ENCODE data around the gene ALPK1. TPM values are rescaled to one million over a fixed set of nuclear protein-coding genes. Genes with fewer than 3 reads are reported as not detected.
"Not testable (repeated sequence)": the region's sequence is repeated elsewhere in the genome, so short reads cannot be mapped to it uniquely, and the experiment has no call there.

The ALPK1 gene
- total and polyA plus RNA-seq, 2 donors = 14.5 to 16.6 TPM

DNA sequence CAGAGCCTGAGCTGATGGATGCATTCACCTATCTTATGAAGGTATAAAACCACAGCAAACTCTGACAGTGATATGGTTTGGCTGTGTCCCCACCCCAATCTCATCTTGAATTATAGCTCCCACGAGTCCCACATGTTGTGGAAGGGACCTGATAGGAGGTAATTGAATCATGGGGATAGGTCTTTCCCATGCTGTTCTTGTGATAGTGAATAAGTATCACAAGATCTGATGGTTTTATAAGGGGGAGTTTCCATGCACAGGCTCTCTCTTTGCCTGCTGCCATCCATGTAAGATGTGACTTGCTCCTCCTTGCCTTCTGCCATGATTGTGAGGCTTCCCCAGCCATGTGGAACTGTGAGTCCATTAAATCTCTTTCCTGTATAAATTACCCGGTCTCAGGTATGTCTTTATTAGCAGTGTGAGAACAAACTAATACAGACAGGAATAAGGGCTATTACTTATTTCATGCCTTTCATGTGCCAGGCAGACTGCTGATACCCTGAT, 15.2 kb upstream of the ALPK1 start:
- H3K27ac ChIP-seq (ENCODE audit: low read depth in 1 of 2, low read length in 1 of 2); H3K27me3 ChIP-seq (ENCODE audit: control insufficient read depth in 2 of 2, insufficient read depth in 1 of 2, low read length in 1 of 2); H3K4me3 ChIP-seq (ENCODE audit: low read length in 2 of 2); DNase-seq (ENCODE audit: low read depth in 6 of 9, low spot score in 9 of 9): not testable (repeated sequence)
- Histone ChIP-seq H3K9me3 (ENCODE audit: control insufficient read depth in 2 of 2, insufficient read depth in 1 of 2, low read length in 1 of 2) (peaks cover 0 to 12% of the 10 kb centered on the region in 2 donors), H3K4me1 (ENCODE audit: control insufficient read depth in 2 of 2, insufficient read depth in 2 of 2, low read length in 2 of 2) (peaks cover 7 to 25% of the 10 kb centered on the region in 2 donors), H3K36me3 (ENCODE audit: control insufficient read depth in 2 of 2, insufficient read depth in 2 of 2, low read length in 1 of 2) (peaks cover 7 to 26% of the 10 kb centered on the region in 2 donors)
- 99% methylated on average over 2 of the region's 2 CpGs for WGBS

DNA sequence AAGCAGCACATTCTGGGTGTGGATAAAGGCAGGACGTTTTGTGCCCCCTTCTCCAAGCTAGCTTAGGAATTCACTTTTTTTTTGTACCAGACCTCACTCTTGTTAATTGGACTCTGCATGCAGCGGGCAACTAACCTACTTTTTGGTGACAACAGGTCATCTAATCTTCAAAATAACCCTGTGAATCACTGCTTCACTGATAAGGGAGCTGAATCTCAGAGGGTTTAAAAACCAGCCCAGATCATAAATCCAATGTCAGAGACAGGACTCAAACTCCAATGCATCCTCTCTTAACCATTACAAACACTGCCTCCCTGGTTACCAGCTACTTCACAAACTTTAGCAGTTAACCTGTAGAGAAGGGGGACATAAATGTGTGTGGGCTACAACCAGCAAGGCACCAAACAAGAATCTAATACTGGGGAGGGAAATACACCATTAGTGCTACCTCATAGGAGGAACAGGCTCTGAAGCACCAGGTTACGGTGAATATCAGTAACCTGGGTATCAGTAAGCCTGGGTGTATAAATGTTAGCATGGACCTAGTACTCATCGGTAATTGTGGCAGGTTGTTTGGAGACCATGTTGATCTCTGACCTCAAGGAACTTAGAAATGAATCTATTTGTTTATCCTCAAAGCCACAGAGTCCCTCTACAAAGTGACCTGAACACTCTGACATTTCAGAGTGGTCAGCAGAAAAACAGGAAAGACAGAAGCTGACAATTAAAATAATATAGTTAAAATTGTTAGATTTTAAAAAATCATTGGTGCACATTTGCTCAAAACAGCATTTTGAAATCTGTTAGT, 14.1 kb upstream of the ALPK1 start:
- no peak overlapping the region for H3K4me3 ChIP-seq (ENCODE audit: low read length in 2 of 2)
- 97% methylated on average over 4 of the region's 4 CpGs for WGBS
- H3K27ac ChIP-seq (ENCODE audit: low read depth in 1 of 2, low read length in 1 of 2) = no peak overlapping the region
- no peaks in the 10 kb centered on the region for H3K27me3 ChIP-seq (ENCODE audit: control insufficient read depth in 2 of 2, insufficient read depth in 1 of 2, low read length in 1 of 2)
- no peak for DNase-seq (ENCODE audit: low read depth in 6 of 9, low spot score in 9 of 9)
- peaks cover 4 to 18% of the 10 kb centered on the region in 2 donors for H3K36me3 ChIP-seq (ENCODE audit: control insufficient read depth in 2 of 2, insufficient read depth in 2 of 2, low read length in 1 of 2)
- H3K4me1 ChIP-seq (ENCODE audit: control insufficient read depth in 2 of 2, insufficient read depth in 2 of 2, low read length in 2 of 2) = peaks cover 14 to 34% of the 10 kb centered on the region in 2 donors
- peaks cover 0 to 17% of the 10 kb centered on the region in 2 donors for H3K9me3 ChIP-seq (ENCODE audit: control insufficient read depth in 2 of 2, insufficient read depth in 1 of 2, low read length in 1 of 2)

DNA sequence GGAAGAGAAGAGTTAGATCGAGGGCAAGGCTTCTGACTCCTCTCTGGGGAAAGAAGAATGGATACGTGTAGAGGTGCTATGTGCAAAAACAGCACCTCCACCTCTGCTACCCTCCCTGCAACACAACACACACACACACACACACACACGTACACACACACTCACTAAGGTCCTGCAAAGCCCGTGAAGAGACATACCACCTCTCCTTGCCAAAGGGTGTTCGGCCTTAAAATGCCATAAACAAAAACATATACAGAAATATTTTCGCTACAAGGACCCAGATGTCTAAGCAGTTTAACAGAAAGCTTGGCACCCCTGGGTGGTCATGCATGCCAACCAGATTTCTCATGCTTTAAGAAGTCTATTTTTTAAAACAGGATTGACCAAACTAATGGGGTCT, 13.0 kb upstream of the ALPK1 start:
- 11% methylated on average over 6 of the region's 6 CpGs for WGBS
- H3K4me1 ChIP-seq (ENCODE audit: control insufficient read depth in 2 of 2, insufficient read depth in 2 of 2, low read length in 2 of 2) = peaks cover 14 to 34% of the 10 kb centered on the region in 2 donors

DNA sequence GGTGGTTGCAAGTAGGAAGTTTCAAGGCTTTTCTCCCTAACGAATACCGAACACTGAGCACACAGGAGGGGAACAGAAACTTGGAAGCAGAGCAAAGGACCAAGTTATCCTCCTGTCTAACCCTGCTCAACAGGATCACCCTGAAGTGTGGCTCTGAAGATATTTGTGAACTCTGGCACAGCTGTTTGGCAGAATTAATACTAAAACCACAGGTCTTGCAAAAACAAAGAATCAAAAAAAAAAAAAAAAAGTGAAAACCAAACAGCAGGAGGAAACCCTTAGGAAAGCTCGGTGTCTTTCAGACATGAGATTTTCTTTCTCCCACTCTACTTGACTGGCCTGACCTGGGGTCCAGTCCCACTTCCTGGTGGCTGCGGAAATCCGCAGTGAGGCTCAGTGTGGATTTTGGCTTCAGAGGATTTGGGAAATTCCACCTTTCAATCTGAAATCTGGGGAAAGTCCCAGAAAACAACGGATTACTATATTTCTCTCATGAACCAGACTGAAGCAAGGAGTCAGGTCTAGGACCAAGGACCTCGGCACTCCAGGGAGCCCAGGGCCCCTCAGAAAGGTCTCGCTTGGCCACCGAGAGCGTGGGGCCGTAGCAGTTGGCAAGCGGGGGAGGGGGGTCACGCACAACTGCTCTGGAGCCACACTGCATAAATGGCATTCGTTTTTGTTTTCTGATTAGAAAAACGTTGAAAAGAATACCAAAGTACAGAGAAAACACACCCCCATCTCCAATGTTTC, 12.3 kb upstream of the ALPK1 start:
- H3K36me3 ChIP-seq (ENCODE audit: control insufficient read depth in 2 of 2, insufficient read depth in 2 of 2, low read length in 1 of 2) = peaks cover 4 to 16% of the 10 kb centered on the region in 2 donors
- no peaks in the 10 kb centered on the region for H3K27me3 ChIP-seq (ENCODE audit: control insufficient read depth in 2 of 2, insufficient read depth in 1 of 2, low read length in 1 of 2)
- H3K4me3 ChIP-seq (ENCODE audit: low read length in 2 of 2) = peak overlapping the region; percentile 76 to 82
- peaks cover 0 to 17% of the 10 kb centered on the region in 2 donors for H3K9me3 ChIP-seq (ENCODE audit: control insufficient read depth in 2 of 2, insufficient read depth in 1 of 2, low read length in 1 of 2)
- under 1% methylated on average over 15 of the region's 15 CpGs for WGBS
- H3K4me1 ChIP-seq (ENCODE audit: control insufficient read depth in 2 of 2, insufficient read depth in 2 of 2, low read length in 2 of 2) = peaks cover 14 to 36% of the 10 kb centered on the region in 2 donors
- peak in 1 of 9 donors; percentile 54 for DNase-seq (ENCODE audit: low read depth in 6 of 9, low spot score in 9 of 9)
- H3K27ac ChIP-seq (ENCODE audit: low read depth in 1 of 2, low read length in 1 of 2) = peak overlapping the region; percentile 64 to 79

More for the DNA sequence above, 13.0 kb upstream of the ALPK1 start:
- H3K27ac ChIP-seq (ENCODE audit: low read depth in 1 of 2, low read length in 1 of 2) = peak overlapping the region in 1 of 2 donors; percentile 79
- peaks cover 0 to 17% of the 10 kb centered on the region in 2 donors for H3K9me3 ChIP-seq (ENCODE audit: control insufficient read depth in 2 of 2, insufficient read depth in 1 of 2, low read length in 1 of 2)
- H3K27me3 ChIP-seq (ENCODE audit: control insufficient read depth in 2 of 2, insufficient read depth in 1 of 2, low read length in 1 of 2) = no peaks in the 10 kb centered on the region
- H3K4me3 ChIP-seq (ENCODE audit: low read length in 2 of 2) = peak overlapping the region; percentile 76 to 82
- peaks cover 4 to 16% of the 10 kb centered on the region in 2 donors for H3K36me3 ChIP-seq (ENCODE audit: control insufficient read depth in 2 of 2, insufficient read depth in 2 of 2, low read length in 1 of 2)
- peak in 1 of 9 donors; percentile 41 for DNase-seq (ENCODE audit: low read depth in 6 of 9, low spot score in 9 of 9)

DNA sequence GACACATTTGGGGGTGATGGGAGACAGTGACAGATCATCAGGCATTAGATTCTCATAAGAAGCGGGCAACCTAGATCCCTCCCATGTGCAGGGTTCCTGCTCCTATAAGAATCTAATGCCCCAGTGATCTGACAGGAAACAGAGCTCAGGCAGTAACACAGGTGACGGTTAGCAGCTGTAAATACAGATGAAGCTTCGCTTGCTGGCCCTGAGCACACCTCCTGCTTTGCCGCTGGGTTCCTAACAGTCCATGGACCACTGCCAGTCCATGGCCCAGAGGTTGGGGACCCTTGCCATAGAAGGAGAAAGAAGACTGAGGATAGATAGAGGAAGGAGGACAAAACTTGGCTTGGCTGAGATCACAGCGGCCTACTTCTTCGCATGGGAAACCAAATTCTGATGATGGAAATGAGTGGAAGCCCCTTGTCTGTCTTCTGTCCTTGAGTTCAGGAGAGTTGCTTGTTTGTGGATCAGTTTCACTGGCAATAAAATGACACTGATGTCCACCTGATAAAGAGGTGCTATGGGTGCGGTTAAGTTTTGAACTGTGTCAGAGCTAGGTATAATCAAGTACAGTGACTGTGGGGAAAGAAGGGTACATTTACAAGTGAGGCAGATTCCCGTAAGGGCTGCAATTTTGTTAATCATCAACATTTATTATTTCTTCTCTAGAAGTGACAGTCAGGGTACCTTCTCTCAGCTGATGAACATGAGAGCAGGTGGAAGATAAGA, 9.7 kb upstream of the ALPK1 start:
- Histone ChIP-seq H3K27ac (ENCODE audit: low read depth in 1 of 2, low read length in 1 of 2) (peak overlapping the region; percentile 65 to 81), H3K27me3 (ENCODE audit: control insufficient read depth in 2 of 2, insufficient read depth in 1 of 2, low read length in 1 of 2) (no peaks in the 10 kb centered on the region), H3K4me1 (ENCODE audit: control insufficient read depth in 2 of 2, insufficient read depth in 2 of 2, low read length in 2 of 2) (peaks cover 14 to 34% of the 10 kb centered on the region in 2 donors), H3K36me3 (ENCODE audit: control insufficient read depth in 2 of 2, insufficient read depth in 2 of 2, low read length in 1 of 2) (peaks cover 4 to 6% of the 10 kb centered on the region in 2 donors), H3K4me3 (ENCODE audit: low read length in 2 of 2) (no peak overlapping the region), H3K9me3 (ENCODE audit: control insufficient read depth in 2 of 2, insufficient read depth in 1 of 2, low read length in 1 of 2) (peaks cover 0 to 16% of the 10 kb centered on the region in 2 donors)
- 85% methylated on average over 8 of the region's 8 CpGs for WGBS
- DNase-seq (ENCODE audit: low read depth in 6 of 9, low spot score in 9 of 9) = peak in 1 of 9 donors; percentile 65

DNA sequence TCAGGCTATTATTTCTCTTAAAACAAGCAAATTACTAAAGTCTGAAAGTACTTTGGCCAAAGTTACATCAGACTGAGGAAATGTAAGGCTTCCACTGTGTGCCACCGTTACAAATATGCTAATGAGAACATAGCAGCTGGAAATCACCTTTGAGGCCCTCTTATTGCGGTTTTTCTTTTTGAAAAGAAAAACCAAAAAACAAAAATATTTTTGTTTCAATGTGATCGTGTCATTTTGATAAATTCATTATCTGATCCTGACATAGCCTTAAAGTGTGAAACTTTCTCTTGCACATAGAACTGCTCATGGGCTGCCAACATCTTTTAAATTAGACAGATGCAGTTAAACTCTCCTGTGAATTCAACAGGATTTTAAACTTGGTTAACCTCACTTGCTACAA, 8.7 kb upstream of the ALPK1 start:
- WGBS = 18% methylated on average over 3 of the region's 3 CpGs
- Histone ChIP-seq H3K4me1 (ENCODE audit: control insufficient read depth in 2 of 2, insufficient read depth in 2 of 2, low read length in 2 of 2) (peaks cover 14 to 31% of the 10 kb centered on the region in 2 donors), H3K9me3 (ENCODE audit: control insufficient read depth in 2 of 2, insufficient read depth in 1 of 2, low read length in 1 of 2) (peaks cover 0 to 12% of the 10 kb centered on the region in 2 donors), H3K27ac (ENCODE audit: low read depth in 1 of 2, low read length in 1 of 2) (peak overlapping the region in 1 of 2 donors; percentile 81), H3K27me3 (ENCODE audit: control insufficient read depth in 2 of 2, insufficient read depth in 1 of 2, low read length in 1 of 2) (no peaks in the 10 kb centered on the region), H3K36me3 (ENCODE audit: control insufficient read depth in 2 of 2, insufficient read depth in 2 of 2, low read length in 1 of 2) (no peaks in the 10 kb centered on the region), H3K4me3 (ENCODE audit: low read length in 2 of 2) (no peak overlapping the region)
- DNase-seq (ENCODE audit: low read depth in 6 of 9, low spot score in 9 of 9) = peak in 1 of 9 donors; percentile 67

DNA sequence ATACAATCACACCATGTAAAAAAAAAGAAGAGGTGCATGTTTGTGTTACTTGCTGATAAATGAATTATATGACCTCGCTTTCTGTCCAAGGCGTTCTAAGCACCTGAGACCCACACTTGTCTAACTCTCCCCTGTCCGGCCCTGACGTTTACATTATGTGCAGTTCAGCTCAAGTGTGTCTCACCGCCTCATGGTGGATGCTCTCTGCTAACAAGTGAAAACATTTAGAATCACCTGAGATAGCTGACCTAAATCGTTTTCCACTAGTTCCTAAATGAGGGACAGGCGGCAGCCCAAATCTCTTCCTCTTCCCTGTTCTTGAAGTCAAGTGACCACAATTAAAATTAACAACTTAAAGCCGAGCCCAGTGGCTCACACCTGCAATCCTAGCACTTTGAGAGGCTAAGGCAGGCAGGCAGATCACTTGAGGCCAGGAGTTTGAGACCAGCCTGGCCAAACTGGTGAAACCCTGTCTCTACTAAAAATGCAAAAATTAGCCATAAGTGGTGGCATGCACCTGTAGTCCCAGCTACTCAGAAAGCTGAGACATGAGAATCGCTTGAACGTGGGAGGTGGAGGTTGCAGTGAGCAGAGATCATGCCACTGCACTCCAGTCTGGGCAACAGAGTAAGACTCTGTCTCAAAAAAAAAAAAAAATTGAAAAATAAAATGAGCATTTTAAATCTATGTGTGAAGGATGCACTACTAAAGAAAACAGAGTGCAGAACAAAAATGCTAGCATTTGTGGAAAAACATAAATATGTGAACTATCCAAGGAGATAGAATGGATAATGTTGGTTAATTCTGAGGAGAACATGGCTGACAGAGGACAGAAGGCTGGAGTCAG, 7.5 kb upstream of the ALPK1 start:
- WGBS = 86% methylated on average over 10 of the region's 10 CpGs
- Histone ChIP-seq H3K36me3 (ENCODE audit: control insufficient read depth in 2 of 2, insufficient read depth in 2 of 2, low read length in 1 of 2) (no peaks in the 10 kb centered on the region), H3K27ac (ENCODE audit: low read depth in 1 of 2, low read length in 1 of 2) (no peak overlapping the region), H3K9me3 (ENCODE audit: control insufficient read depth in 2 of 2, insufficient read depth in 1 of 2, low read length in 1 of 2) (peaks cover 0 to 12% of the 10 kb centered on the region in 2 donors), H3K27me3 (ENCODE audit: control insufficient read depth in 2 of 2, insufficient read depth in 1 of 2, low read length in 1 of 2) (no peaks in the 10 kb centered on the region), H3K4me1 (ENCODE audit: control insufficient read depth in 2 of 2, insufficient read depth in 2 of 2, low read length in 2 of 2) (peaks cover 9 to 24% of the 10 kb centered on the region in 2 donors), H3K4me3 (ENCODE audit: low read length in 2 of 2) (no peak overlapping the region)
- DNase-seq (ENCODE audit: low read depth in 6 of 9, low spot score in 9 of 9) = no peak

DNA sequence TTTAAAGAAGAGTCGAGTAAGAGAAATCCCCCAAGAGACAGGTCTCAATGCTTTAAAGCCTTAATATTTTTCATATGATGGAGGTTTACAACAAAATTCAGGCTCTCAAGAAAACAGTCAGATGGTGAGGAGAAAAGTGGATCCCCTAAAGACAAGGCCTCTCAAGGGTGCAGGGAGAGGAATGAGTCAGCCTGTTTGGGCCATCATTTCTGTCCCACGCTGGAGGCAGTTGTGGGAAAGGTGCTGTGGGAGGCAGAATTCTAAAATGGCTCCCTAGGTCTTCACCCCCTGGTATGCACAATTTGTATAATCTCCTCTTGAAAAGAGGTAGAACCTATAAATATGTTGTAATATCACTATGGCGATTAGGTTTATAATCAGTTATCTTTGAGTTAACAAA, 6.8 kb upstream of the ALPK1 start:
- 95% methylated on average over 3 of the region's 3 CpGs for WGBS
- no peak for DNase-seq (ENCODE audit: low read depth in 6 of 9, low spot score in 9 of 9)
- Histone ChIP-seq H3K9me3 (ENCODE audit: control insufficient read depth in 2 of 2, insufficient read depth in 1 of 2, low read length in 1 of 2) (peaks cover 0 to 12% of the 10 kb centered on the region in 2 donors), H3K4me1 (ENCODE audit: control insufficient read depth in 2 of 2, insufficient read depth in 2 of 2, low read length in 2 of 2) (peaks cover 9 to 23% of the 10 kb centered on the region in 2 donors), H3K27me3 (ENCODE audit: control insufficient read depth in 2 of 2, insufficient read depth in 1 of 2, low read length in 1 of 2) (no peaks in the 10 kb centered on the region), H3K27ac (ENCODE audit: low read depth in 1 of 2, low read length in 1 of 2) (no peak overlapping the region), H3K4me3 (ENCODE audit: low read length in 2 of 2) (no peak overlapping the region), H3K36me3 (ENCODE audit: control insufficient read depth in 2 of 2, insufficient read depth in 2 of 2, low read length in 1 of 2) (no peaks in the 10 kb centered on the region)

All from thymus (tissue), 11 donors.